GM19193 (cell line): Measurements from ENCODE around the gene ZNF787.
A peak's percentile ranks its signal among the peaks of the same experiment; 100 is the strongest.

Experiments
- POLR2A ChIP-seq: IDR thresholded peaks from 4 replicates; pipeline ENCODE4 v1.6.1; 2011; ENCODE audit not compliant: insufficient read depth, insufficient read length; ENCODE audit errors: extremely low read depth

Gene ZNF787

DNA sequence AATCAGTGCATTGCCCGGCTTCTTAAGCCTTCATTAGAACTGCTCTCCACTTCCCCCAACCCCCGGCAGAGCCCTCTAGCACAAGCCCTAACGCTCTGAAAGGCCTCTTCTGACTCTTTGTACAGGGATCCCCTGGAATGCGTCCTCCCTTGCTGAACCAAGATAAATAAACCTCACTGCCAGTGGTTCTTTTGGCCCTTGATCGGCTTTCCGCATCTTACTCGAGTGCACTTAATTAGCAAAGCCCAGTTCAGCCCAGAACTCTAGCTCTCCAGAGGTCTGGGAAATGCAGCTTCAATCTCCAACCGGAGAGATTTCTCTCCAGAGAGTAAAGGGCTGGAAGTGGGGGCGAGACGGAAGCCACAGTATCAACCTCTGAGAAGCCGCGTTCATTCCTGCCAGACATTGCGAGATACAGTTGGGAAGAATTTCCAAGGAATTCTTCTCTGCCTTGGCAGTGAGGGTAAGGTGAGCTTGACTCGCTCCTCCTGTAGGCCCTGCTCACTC, 11.3 kb upstream of the ZNF787 start:
- TF ChIP-seq POLR2A, result no peak

DNA sequence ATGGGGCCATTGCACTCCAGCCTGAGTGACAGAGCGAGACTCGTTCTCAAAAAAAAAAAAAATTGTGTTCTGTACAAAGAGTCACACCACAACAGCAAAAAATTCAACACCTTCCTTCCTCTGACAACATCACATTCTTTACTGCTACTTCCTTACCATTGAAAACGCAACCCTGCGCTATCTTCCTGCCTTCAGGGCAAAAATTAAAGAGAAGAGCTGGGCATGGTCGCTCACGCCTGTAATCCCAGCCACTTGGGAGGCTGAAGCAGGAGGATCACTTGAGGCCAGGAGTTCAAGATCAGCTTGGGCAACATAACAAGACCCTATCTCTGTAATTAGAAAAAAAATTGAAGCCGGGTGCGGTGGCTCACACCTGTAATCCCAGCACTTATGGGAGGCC, 10.6 kb upstream of the ZNF787 start:
- TF ChIP-seq POLR2A, result no peak

DNA sequence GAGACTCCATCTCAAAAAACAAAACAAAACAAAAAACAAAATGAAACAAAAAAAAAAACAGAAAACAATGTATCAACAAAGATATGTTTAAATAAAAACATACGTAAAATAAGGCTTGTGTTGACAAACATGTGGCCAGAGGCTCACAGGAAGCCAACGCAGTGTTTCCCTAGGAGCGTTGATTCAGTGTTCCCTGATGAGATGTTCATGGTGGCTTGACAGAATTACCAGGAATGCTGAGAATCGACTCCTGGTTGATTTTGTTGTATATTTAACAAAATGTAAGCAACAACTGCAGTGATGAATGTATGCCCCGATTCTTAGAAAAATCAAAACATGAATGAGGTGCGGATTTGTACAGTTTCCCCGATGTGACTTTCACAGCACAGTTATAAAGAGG, 8.9 kb upstream of the ZNF787 start:
- TF ChIP-seq POLR2A, result no peak

DNA sequence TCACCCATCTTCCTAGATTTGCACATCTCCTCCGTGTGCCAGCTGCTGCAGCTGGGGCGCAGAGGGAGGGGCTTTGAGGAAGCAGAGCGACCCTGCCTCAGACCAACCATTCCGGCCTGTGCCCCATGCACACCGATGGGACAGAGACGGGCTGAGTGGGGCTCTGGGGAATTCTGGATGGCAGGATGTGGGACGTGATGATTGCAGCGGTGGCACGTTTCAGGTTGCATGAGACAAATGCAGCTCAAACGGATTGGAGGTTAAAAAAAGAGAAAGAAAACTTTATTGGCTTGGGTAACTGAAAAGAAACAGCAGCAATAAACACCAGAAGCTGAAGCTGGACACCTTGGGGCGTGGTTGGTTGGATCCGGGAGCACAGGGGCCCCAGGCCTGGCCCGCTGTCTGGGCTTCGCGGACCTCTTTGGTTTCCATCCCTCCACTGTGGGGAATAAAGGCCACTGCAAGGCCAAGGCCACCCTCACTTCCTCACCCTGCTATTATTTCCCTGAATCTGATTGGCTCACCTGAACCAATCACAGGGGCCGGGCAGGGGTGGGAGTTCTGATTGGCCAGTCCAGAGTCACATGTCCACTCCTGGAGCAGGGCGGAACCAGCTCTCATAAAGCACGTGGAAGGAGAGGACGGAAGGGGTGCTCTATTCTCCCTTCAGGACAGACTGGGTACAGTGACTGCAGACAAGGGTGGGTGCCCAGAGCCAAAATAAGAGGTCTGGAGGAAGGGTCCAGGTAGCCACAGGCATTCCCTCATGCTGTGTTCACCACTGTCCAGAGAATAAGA, 6.1 kb upstream of the ZNF787 start:
- no peak for TF ChIP-seq POLR2A

DNA sequence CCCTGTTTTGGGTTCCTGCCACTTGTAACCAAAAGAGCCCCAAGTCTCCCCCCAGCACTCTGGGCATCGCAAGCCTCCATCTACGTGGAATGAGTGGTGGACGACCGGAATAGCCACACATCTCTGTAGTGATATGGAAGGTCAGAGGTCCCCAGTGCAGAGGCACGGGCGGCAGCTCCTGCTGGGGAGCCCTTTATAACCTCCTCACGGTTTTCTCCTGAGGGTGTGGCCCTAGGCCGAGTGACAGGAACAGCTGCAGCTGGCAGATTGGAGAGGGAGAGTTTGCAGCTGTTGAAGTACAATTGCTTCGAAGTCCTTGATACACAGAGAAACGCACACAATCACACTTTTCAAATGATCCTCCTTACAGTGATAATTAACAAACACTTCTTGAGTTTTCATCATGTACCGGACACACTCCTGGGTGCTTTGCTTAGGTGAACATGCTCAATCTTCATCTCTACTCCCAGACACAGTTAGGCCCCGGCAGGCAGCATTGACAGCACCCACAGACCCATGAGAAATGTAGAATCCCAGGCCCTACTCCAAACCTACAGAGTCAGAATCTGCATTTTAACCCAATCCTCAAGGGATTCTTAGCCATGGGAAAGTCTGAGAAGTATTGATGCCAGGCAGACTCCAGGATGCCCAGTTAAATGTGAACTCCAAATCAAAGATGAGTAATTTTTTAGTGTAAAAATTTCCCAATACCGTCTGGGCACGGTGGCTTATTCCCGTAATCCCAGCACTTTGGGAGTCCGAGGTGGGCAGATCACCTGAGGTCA, 4.9 kb upstream of the ZNF787 start:
- TF ChIP-seq POLR2A, result no peak

DNA sequence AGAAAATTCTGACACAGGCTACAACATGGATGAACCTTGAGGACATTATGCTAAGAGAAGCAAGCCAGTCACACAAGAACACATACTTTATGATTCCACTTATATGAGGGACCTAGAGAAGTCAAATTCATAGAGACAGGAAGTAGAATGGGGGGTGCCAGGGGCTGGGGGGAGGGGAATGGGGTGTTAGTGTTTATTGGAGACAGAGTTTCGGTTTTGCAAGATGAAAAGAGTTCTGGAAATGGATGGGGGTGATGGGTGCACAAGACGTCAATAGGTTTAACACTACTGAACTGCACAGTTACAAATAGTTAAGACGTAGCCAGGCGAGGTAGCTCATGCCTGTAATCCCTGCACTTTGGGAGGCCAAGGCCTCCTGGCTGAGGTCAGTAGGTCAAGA, 3.5 kb upstream of the ZNF787 start:
- TF ChIP-seq POLR2A, result no peak

DNA sequence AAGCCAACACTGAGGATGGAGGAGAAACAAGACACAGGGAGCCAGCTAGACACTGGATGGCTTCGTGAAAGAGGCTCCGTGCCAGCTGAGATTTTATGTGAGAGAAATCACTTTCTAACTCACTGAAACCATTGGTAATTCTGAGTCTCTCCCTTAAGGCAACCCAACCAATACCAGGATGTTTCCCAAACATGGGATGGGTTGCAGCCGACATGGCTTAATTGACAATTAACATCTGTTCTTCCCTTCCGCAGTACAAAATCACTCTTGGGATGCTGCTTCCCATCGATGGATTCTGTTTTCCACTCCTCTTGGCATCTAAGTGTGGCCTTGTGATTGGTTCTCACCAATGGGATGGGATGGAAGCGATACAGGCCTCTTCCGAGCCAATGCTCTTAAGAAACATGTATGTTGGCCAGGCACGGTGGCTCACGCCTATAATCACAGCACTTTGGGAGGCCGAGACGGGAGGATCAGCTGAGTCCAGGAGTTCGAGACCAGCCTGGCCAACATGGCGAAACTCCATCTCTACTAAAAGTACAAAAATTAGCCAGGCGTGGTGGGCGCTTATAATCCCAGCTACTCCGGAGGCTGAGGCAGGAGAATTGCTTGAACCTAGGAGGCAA, 2.3 kb upstream of the ZNF787 start:
- TF ChIP-seq POLR2A, result no peak

DNA sequence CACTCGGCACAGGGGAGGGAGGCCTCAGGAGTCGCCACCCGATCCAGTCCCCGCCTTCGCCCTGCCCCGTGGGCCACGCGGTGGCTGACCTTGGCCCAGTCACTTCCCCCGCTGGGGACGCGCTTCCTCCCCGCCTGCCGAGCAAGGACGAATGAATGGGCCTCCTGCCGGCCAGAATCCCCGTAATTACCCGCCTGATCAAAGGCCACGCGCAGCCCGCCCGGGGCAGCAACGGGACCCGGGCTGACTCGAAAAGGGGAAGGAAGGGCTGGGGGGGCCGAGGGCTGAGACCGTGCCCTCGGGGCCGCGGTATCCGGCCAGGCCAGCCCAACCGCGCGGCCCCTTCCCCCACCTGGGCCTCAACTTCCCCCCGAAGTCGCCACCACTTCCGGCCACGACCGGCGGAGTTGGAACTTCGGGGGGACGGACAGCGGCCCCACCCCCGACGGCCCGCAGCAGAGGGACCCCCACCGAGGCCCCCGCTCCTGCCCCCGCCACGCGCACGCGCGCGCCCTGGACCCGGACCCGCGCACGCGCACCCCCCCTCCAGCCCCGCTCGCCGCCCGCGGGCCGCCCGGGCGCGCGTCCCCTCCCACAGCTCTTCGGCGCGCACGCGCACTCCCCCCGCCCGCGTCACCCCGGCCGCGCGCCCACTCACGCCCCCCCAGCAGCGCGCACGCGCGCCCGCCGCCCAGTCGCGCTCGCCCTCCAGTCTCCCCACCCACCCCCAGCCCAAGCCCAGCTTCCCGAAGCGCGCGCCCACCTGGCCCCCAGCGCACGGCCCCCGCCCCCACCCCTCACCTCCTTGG, 520 bp downstream of the ZNF787 start:
- TF ChIP-seq POLR2A, result peak; percentile 58

DNA sequence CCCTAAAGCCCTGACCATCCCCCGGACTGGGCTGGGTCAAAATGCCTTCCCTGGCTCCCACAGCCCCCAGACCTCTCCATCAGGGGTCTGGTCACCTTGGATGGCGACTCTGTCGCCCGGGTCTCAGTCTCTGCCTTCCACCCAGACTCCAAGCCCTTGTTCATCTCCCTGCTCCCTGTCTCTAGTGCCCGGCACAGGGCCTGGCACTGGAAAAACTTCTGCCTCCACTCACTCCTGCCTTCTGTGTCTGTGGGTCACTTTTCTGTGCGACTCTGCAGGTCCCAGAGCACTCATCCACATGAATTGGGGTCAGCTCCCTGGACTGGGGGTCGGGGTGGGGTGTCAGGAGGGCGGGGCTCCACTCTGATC, 1.1 kb downstream of the ZNF787 start:
- TF ChIP-seq POLR2A, result no peak

DNA sequence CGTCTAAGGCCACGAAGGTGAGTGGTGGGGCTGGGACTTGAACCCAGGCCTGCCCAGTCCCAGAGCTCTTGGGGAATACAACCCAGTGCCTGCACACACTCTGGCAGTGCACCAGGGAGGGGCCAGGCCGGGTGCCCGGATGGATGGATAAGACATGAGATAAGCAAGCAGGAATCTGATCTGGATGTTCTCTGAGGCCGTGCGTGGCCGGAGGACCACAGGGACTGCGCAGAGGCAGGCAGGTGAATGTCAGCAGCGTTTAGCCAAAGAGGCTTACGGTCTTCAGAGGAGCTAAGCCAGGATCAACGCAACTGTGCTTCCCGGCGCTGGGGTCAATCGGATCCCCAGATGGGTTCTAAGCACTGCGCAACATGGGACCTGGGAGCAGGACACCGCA, 1.5 kb downstream of the ZNF787 start:
- no peak for TF ChIP-seq POLR2A

DNA sequence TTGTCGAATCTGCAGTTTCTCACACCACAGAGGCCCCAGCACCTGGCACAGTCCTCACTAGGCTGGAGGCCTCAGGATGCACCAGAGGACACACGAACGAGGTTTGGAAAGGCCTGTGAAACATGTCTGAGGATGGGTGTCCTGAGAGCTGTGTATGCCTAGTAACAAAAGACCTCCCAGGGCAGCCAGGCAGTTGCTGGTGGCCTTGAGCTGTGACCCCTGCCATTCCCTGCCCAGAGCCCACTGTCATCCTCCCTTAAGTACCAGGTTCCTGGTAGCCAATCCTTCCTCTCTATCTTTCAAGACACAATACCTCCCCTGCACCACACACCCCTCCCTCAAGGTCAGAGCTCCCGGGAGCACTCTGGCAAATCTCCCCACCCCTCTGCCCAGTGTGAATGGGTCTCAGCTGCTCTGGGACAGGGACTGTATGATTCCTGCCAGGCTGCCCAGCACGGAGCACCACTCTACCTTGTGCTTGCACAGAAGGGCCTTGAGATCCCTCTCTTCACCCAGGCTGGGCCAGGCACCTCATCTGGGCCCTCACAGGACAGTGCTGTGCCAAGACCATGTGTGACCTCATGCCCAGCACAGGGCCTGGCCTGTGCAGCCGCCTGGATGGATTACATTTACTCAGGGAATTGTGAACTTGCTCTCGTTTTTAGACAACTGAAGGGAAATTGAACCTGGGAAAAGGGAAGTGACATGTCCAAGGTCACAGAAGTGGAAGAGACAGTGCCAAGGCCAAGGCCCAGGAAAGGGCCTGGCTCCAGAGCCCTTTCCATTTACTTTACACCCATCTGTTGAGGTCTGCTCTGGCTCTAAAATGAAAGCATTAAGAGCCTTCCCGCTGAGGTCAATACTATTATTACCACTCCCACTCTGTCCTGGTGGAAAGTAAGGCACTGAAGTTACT, 2.2 kb downstream of the ZNF787 start:
- TF ChIP-seq POLR2A, result no peak

DNA sequence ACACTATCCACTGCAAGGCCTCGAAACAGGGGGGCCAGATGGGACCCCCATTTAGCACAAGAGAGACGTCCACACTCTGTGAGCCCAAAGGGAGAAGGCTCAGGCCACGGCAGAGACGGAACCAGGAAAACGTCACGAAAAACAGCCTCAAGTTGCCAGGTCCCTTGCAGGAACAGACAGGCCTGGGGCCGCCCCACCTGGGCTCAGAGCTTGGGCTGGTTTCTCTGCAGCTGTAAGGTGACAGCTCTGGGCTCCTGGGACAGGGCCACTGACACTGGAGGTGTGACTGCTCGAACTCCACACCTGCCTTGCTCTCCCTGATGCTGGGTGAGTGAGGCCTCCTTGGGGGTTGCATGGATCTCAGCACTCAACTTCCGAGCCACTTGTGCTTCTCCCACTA, 3.2 kb downstream of the ZNF787 start:
- TF ChIP-seq POLR2A, result no peak

DNA sequence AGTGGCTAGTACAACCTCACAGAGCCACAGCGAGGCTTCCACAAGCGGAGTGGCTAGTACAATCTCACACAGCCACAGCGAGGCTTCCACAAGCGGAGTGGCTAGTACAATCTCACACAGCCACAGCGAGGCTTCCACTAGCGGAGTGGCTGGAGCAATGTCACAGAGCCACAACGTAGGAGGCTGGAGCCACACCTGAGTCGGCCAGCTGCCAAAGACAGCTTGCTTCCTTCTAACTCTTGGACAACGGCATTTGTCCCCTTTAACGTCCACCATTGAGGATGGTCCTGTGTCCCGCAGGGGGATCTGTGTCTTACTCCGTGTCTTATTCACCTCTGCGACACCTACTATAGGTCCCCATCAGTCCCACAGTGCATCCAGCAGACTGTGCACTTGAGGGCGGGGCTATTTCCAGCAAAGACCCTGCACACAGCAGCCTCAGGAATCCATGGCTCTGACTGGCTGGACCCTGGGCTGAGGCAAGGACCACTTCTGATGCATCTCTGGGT, 3.7 kb downstream of the ZNF787 start:
- no peak for TF ChIP-seq POLR2A

DNA sequence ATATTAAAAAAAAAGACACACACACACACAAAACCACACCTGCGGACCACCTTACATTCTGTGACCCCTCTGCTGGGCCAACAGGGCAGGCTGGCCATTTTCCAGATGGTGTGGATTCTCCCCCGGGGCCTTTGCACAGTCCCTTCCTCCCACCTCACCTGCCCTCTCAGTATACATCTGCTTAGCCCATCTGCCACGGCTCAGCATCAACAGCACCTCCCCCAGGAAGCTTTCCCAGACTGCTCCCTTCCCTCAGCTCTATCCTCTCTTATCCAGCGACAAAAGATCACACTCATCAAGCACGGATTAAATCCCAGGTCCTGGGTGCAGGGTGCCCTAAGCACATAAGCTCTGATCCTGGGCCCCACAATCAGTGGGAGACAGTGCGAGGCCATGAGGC, 4.5 kb downstream of the ZNF787 start:
- no peak for TF ChIP-seq POLR2A
